Neural cell (in vitro differentiated cells): Measurements from ENCODE around the gene SIDT1.

Experiments used
- CTCF ChIP-seq: fragments of 450-650 bp; IDR thresholded peaks from 2 replicates; pipeline ENCODE4 v1.5.1; 2014; ENCODE audit warnings: antibody characterized with exemption, mild to moderate bottlenecking, moderate library complexity; ENCODE audit not compliant: poor library complexity, severe bottlenecking
- EP300 ChIP-seq: fragments of 450-650 bp; conservative IDR thresholded peaks from 2 replicates; pipeline ENCODE4 v1.6.1; 2014; ENCODE audit warnings: antibody characterized with exemption, mild to moderate bottlenecking, moderate library complexity; ENCODE audit not compliant: poor library complexity, severe bottlenecking
- REST ChIP-seq: IDR thresholded peaks from 2 replicates; pipeline ENCODE4 v1.6.1; 2012; ENCODE audit warnings: borderline replicate concordance
- SMC3 ChIP-seq: fragments of 450-650 bp; conservative IDR thresholded peaks from 2 replicates; pipeline ENCODE4 v1.6.1; 2014; ENCODE audit warnings: antibody characterized with exemption, mild to moderate bottlenecking, moderate library complexity; ENCODE audit not compliant: poor library complexity

DNA sequence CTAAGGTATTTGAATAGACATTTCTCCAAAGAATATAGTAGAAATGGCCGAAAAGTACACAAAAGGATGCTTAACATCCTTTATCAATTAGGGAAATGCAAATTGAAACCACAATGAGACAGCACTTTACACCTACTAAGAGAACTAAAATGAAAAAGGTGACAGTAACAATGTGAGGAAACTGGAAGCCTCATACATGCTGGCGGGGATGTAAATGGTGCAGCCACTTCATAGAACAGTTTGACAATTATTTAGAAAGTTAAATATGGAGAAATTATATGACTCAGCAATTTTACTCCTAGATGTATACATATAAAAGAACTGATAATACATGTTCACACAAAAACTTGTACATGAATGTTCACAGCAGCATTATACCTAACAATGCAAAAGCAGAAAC lies 30.8 kb upstream of the SIDT1 start:
- no peak for TF ChIP-seq CTCF
- TF ChIP-seq REST = no peak
- no peak for TF ChIP-seq SMC3
- TF ChIP-seq EP300 = no peak
